Colonic mucosa (tissue), 4 donors: ENCODE results near the gene GSX2. TPM values are rescaled to one million over a fixed set of nuclear protein-coding genes. Genes with fewer than 3 reads are reported as not detected.

Source experiments
- DNase-seq: peaks from one replicate; pipeline ENCODE4 v3.0.0-alpha.2; 2020
- H3K27ac ChIP-seq: fragments of 200-600 bp; one replicate; pipeline ENCODE4 v1.8.0; 2021
- H3K27me3 ChIP-seq: fragments of 200-600 bp; one replicate; pipeline ENCODE4 v1.8.0; 2021
- H3K36me3 ChIP-seq: fragments of 200-600 bp; one replicate; pipeline ENCODE4 v1.8.0; 2021
- H3K4me1 ChIP-seq: fragments of 200-600 bp; one replicate; pipeline ENCODE4 v1.8.0; 2021; ENCODE audit warnings: mild to moderate bottlenecking
- H3K4me3 ChIP-seq: fragments of 200-600 bp; one replicate; pipeline ENCODE4 v1.8.0; 2021
- H3K9ac ChIP-seq, 2 donors: one replicate each; pipeline ENCODE4 v1.7.0; 2013; ENCODE audit warnings: control low read depth in 2 of 2, low read depth in 2 of 2, low read length in 2 of 2
- H3K9me3 ChIP-seq: fragments of 200-600 bp; one replicate; pipeline ENCODE4 v1.8.0; 2021
- intact Hi-C: fragments of 100-400 bp; cut with DNase I; formaldehyde crosslinking; loops from one replicate; pipeline ENCODE4 v1.14.1; 2022
- total RNA-seq, 2 donors: library from RNA; stranded (reverse); fragmentation: NEBNext Ultra II Directional in 1 of 2; extraction: Animal tissue kit (Norgen Biotek cat#: 25700) in 1 of 2; gene quantifications; one replicate each; pipeline ENCODE4 v1.2.1, GENCODE V29; 2021
- TF ChIP-seq, protein P1 (sequence below): fragments of 200-600 bp; IDR thresholded peaks from one replicate; pipeline ENCODE4 v1.8.0; 2022; ENCODE audit warnings: antibody characterized with exemption, mild to moderate bottlenecking
- donor health status: healthy.
- donor health status: DM: no; HTN: no; CAD: no.
- donor health status: DM: no; HTN: no; CAD: no.

Gene GSX2
- total RNA-seq, 2 donors from 2014 or later = not detected

DNA sequence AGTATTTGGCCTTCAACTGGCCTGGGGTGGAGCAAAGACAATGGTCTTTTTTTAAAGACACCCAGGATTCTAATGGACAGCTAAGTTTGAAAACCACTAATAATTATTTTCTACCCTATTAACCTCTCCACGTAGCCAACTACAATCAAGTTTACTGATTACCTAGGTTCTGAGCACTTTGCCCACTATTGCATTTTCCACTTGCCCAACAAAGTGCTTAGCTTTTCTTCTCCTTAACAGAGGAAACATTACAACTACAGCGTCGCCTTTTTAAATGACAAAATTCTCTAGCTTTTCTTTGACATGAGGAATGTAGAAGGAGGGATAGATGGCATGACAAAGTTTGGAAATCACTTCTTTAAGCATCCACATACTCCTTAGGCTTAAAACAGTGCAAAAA, 37.6 kb upstream of the GSX2 start:
- Histone ChIP-seq H3K9ac (no peak overlapping the region), H3K36me3 (no peaks in the 10 kb centered on the region), H3K4me3 (peak overlapping the region; percentile 92), H3K27ac (no peak overlapping the region), H3K27me3 (no peaks in the 10 kb centered on the region), H3K4me1 (peaks cover 8% of the 10 kb centered on the region), H3K9me3 (no peaks in the 10 kb centered on the region)
- intact Hi-C loops = no loop called here
- no peak for DNase-seq
- TF ChIP-seq, protein P1, sequence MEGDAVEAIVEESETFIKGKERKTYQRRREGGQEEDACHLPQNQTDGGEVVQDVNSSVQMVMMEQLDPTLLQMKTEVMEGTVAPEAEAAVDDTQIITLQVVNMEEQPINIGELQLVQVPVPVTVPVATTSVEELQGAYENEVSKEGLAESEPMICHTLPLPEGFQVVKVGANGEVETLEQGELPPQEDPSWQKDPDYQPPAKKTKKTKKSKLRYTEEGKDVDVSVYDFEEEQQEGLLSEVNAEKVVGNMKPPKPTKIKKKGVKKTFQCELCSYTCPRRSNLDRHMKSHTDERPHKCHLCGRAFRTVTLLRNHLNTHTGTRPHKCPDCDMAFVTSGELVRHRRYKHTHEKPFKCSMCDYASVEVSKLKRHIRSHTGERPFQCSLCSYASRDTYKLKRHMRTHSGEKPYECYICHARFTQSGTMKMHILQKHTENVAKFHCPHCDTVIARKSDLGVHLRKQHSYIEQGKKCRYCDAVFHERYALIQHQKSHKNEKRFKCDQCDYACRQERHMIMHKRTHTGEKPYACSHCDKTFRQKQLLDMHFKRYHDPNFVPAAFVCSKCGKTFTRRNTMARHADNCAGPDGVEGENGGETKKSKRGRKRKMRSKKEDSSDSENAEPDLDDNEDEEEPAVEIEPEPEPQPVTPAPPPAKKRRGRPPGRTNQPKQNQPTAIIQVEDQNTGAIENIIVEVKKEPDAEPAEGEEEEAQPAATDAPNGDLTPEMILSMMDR = no peak

DNA sequence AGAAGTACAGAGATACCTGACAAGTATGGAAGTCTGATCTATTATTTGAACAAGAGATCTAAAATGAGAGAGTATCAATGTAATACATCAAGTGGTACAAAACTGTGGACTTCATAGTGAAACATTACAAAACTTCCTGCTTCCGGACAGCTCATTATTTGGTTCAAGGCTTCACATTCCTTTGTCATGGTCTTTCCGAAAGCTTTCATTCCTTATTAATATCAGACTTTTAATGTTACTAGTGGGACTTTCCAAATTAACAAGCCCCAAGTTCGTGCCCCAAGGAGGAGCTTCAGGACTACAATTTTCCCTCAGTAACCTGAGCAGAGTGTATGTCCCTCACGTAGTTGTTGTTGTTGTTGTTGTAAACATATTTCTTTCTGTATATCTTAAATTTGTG, 36.7 kb upstream of the GSX2 start:
- Histone ChIP-seq H3K4me1 (peaks cover 8% of the 10 kb centered on the region), H3K27ac (peak overlapping the region; percentile 97), H3K36me3 (no peaks in the 10 kb centered on the region), H3K4me3 (peak overlapping the region; percentile 92), H3K27me3 (no peaks in the 10 kb centered on the region), H3K9me3 (no peaks in the 10 kb centered on the region), H3K9ac (peak overlapping the region; percentile 97 to 98)
- no peak for DNase-seq
- TF ChIP-seq, protein P1 = no peak
- intact Hi-C loops = no loop called here

DNA sequence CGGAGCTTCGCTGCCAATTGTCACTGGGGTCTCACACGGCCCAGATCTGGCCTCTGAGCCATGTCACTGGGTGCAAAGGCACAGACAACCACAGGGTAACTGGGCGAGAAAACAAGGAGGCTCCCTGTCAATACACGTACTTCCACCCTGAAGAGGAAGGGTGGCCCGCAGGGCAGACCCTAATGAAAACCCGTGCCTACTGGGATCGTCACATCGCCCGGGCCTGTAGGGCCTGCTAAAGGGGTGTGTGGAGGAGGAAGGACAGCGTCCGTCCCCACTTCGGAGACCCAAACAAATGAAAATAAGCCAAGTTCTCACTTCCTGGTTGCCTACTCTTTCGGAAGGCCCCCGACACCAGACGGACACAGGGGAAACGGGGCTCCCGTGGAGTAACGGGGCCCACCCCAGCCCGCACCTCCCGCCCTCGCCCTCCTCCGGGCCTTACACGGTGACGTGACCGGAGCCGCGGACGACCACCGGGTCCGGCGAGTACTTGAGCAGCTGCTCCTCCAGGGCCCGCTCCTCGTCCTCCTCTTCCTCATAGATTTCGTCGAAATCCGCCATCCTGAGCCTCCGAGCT, 36.1 kb upstream of the GSX2 start:
- no peaks in the 10 kb centered on the region for H3K27me3 ChIP-seq
- peaks cover 8% of the 10 kb centered on the region for H3K4me1 ChIP-seq
- intact Hi-C loops = no loop called here
- H3K9me3 ChIP-seq = no peaks in the 10 kb centered on the region
- TF ChIP-seq, protein P1 = no peak
- H3K4me3 ChIP-seq = peak overlapping the region; percentile 92
- H3K27ac ChIP-seq = peak overlapping the region; percentile 97
- no peaks in the 10 kb centered on the region for H3K36me3 ChIP-seq
- peak overlapping the region; percentile 97 to 98 for H3K9ac ChIP-seq
- peak; percentile 49 for DNase-seq

DNA sequence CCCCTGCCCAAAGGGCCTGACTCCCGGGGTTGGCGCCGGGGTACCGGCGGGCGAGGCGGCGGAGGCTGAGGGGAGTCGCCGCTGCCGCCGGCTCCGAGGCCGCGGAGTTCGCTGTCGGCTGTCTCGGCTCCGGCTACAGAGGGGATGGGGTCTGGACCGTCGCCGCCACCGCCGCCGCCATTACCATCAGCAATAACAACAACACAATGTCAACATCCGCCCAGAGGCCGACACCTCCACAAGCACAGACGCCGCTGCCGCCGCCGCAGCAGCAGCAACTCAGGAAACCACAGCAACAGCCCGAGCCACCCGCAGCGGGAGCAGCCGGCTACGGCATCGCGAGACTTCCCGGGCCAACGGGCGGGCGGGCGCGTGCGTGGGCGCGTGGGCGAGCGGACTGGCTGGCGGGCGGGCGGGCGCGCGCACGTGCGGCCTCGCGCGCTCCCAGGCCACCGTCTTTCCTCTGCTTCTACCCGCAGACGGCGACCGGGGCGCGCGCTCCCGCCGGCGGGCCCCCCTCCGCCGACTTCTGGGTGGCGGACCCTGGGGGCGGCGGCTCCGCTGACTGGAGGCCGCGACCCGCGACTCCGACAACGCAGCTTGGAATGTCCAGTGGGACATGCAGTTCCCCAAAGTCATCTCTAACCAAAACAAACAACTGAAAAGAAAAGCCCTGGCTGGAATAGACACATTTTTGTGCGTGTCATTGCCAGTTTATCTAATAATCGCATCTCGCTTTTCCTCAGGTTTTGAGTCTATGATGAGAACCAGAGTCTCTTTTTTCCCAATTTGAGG, 35.4 kb upstream of the GSX2 start, which contains the start of gene CHIC2:
TSS of gene CHIC2 (minus strand) at position 289 of the 795 bp plus-strand sequence. CDS start 305 bp downstream, outside the sequence.
- Histone ChIP-seq H3K27ac (peak within 1 kb of the TSS; percentile 97), H3K27me3 (no peaks in the 10 kb centered on the region), H3K4me3 (peak within 1 kb of the TSS; percentile 92), H3K36me3 (no peaks in the 10 kb centered on the region), H3K9ac (peak within 1 kb of the TSS; percentile 97 to 98), H3K9me3 (no peaks in the 10 kb centered on the region), H3K4me1 (peaks cover 8% of the 10 kb centered on the region)
- TF ChIP-seq, protein P1 = no peak
- DNase-seq = peak; percentile 93
- intact Hi-C loops = no loop called here

DNA sequence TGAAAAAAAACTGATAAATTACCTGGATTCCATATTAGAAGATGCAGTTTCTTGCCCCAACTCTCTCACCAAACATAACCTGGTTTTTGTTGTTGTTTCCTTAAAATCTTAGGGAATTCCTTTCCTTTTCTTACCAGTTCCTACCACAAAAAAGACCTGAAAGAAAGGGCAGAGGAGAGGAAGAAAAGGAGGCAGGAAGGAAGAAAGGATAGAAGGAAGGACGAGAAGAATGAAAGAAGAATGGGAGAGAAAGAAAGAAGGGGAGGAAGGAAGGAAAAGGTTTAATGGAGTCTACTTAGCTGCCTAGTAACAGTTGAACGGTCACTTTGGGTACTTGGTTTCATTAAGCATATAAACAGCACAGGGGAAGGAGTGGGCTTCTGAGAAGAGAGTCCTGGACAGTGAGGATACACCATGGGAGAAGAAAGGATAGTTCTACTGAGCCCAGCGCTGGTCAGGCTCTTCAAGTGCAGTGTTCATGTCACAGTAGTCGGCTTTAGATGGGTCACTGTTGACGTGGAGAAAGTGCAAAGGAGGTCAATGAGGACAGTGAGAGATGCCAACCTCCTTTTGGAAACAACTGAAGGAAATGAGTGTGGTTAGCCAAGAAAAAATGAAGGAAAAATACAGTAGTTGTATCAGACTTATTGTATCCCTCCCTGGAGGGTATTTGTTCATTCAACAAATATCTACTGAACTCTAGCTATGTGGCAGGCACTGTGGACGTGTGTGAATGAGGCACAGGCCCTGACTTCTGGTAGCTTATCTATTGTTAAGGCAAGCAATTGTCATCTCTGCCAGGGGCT, 34.5 kb upstream of the GSX2 start:
- Histone ChIP-seq H3K27me3 (no peaks in the 10 kb centered on the region), H3K27ac (peak overlapping the region; percentile 63), H3K36me3 (no peaks in the 10 kb centered on the region), H3K4me3 (peak overlapping the region; percentile 92), H3K9me3 (no peaks in the 10 kb centered on the region), H3K9ac (peak overlapping the region in 1 of 2 donors; percentile 36), H3K4me1 (peaks cover 8% of the 10 kb centered on the region)
- intact Hi-C loops = no loop called here
- no peak for DNase-seq
- TF ChIP-seq, protein P1 = no peak
